ENCODE results near the gene ZIC2.
A peak's percentile ranks its signal among the peaks of the same experiment; 100 is the strongest.

The ZIC2 gene

GRCh38 chr13:99969919-99970650 lies 11.5 kb upstream of the ZIC2 start (continued):
- TF ChIP-seq ZBTB26 (tag by site-specific recombination; optimal IDR thresholded peaks at IDR 0.05) (peak; percentile 88), BCL11B (tag by site-specific recombination; IDR thresholded peaks at IDR 0.05; ENCODE audit: low read depth) (peak; percentile 87; the same call in 1 of the 2 replicates), PRDM4 (tag by site-specific recombination; IDR thresholded peaks at IDR 0.05) (0 out of 2 replicates have a peak, but pooled peaks have one; percentile 31), ZBTB49 (tag by site-specific recombination; IDR thresholded peaks at IDR 0.05; ENCODE audit: low read depth) (no peak), EGR2 (tag by site-specific recombination; IDR thresholded peaks at IDR 0.05; ENCODE audit: low read depth) (peak; percentile 65), ZSCAN30 (tag by site-specific recombination; IDR thresholded peaks at IDR 0.05) (peak; percentile 52; the same call in 1 of the 2 replicates), ZBTB11 (tag by site-specific recombination; conservative IDR thresholded peaks at IDR 0.05; ENCODE audit: low read depth) (no peak), ZNF623 (tag by site-specific recombination; IDR thresholded peaks at IDR 0.05) (no peak), ZNF701 (tag by site-specific recombination; IDR thresholded peaks at IDR 0.05) (no peak), PRDM1 (tag by site-specific recombination; IDR thresholded peaks at IDR 0.05) (peak; percentile 81), HIC1 (tag by site-specific recombination; IDR thresholded peaks at IDR 0.05) (peak; percentile 69; the same call in 1 of the 2 replicates), ZNF488 (tag by site-specific recombination; IDR thresholded peaks at IDR 0.05) (no peak), ZNF629 (tag by site-specific recombination; IDR thresholded peaks at IDR 0.05) (peak; percentile 71), ZNF18 (tag by site-specific recombination; IDR thresholded peaks at IDR 0.05) (peak; percentile 18; the same call in 1 of the 2 replicates), ZNF335 (tag by site-specific recombination; conservative IDR thresholded peaks at IDR 0.05) (peak; percentile 63)
